Activated CD4-positive, alpha-beta T cell treated with anti-CD3 and anti-CD28 coated beads for 48 hours (primary cell): Measurements from ENCODE around the gene SIL1.

Experiments
- DNase-seq: peaks from one replicate; pipeline ENCODE4 v3.0.0-alpha.2; 2020

Gene SIL1

DNA sequence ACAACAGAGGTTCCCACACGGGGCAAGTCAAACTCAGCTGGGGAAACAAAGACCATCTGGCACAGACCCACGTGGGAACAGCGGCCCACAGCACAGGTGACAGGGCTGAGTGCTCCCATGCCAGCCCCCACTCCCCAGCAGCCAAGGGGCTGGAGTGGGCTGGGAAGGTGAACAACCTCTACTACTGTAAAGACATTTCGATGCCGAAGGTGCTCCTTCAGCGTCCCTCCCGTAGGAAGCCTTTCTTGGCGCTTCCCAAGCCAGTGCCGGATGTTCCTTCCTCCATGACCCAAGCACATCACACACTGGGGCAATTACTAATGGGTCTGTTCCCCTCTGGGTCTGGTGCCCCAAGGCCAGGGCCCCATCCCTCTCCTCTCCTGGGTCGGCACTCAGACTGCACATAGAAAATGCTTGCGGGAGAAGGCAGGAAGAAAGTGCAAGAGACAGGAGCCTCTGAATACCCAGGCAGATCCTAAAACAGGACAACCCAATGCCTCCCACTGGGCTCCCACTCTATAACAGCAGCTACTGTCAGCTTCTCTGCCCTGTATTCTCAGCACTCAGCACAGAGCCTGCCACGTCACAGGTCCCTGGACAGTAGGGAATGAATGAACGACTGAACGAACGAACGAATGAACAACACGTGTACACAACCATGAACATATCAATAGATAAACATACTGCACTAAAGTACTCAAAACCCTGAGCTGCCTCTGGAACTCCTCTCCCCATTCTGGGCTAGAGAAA is 246.0 kb downstream of the SIL1 start:
- DNase-seq = no peak

DNA sequence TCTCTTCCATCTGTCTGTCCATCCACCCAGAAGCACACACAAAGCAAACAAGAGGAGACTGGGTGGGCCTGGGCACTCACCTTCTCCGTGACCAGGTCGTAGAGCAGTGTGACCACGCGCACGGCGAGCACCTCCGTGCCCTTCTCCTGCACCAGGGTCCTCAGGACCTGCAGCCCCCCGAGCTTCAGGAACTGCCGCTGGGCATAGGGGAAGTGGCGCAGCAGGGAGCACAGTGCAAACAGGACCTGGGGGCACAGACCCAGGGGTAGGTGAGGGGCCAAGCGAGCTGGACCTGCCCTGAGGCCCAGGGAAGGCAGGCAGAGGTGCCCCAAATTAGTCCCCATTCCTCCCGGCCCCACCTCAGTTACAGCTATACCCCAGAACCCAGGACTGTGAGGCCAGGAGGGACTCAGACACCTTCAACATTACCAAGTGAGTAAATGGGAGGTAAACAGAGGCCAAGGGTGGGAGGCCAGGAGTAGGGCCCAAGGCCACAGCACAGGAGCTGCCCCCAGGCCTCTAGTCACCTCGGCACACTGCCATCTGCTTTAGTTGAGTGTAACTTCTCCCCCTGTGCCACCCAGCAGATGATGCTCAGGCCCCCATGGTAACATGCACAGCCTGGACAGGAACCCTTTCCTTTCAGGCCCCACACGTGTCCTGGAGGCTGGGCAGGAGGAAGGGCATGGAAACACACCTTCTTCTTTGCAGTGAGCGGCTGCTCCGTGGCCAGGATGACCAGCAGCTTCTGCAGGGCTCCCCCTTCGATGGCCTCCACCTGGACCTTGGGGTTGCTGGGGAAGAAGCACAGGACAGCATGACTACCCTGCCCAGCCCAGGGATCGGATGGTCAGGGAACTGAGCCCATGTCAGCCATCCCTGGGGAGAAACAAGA is 246.8 kb downstream of the SIL1 start:
- no peak for DNase-seq

DNA sequence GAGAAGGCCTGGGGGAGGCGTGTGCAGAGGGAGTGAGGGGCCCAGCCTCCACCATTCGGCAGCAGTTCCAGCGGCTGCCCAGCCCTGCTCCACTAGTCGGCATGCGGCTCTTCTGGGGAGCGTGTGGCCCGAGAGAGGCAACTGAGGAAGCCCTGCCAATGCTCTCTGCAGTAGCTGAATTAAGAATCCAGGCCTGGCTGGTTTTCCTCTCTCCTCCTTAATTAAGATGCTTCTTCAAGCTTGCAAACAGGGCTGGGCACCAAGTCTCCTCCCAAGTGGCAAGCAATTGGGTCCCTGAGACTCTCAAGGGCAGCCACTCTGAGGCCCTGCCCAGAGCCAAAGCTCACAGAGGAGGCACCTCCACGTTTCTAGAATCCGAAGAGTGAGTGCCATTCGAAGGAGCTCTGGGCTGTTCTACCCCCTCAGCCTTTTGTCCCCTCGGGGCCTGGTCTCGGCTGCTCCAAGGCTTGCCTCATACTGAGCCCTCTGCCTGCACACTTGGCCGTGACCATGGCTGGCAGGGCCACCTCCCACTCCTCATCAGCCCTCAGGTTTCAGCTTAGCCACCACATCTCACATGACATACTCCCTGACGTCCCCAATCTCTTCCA is 247.6 kb downstream of the SIL1 start:
- no peak for DNase-seq

DNA sequence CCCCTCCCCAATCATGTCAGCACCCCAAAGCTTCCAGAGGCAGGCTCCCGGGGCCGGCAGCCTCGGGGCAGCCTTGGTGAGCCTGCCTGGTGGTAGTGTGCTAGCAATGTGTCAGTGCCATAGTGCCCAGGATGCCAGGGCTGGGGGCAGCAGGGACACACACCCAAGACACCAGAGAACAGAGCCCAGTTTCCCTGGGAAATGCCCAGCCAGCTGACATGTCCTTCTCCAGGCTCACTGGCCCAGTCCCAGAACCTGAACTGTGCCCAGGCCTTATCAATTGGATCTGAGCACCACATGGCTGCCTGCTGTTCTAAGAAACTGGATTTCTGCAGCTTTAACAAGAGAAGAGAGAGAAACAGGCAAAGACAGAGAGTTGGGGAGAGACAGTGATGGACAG is 248.2 kb downstream of the SIL1 start:
- no peak for DNase-seq

DNA sequence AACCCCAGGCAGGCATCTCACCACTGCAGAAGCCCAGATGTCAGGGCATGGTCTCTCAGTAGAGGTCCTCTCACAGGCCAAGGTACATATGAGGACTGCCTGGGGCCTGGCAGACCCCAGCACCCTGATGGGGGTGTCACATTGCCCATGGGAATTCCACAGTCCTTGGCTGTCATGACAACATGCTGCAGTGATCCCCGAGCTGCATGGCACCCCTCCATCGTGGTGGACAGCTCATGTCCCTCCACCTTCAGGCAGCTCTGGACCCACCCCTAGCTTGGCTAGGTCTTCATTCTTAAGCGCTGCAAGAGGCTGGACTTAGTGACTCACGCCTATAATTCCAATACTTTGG is 249.0 kb downstream of the SIL1 start:
- DNase-seq = no peak

DNA sequence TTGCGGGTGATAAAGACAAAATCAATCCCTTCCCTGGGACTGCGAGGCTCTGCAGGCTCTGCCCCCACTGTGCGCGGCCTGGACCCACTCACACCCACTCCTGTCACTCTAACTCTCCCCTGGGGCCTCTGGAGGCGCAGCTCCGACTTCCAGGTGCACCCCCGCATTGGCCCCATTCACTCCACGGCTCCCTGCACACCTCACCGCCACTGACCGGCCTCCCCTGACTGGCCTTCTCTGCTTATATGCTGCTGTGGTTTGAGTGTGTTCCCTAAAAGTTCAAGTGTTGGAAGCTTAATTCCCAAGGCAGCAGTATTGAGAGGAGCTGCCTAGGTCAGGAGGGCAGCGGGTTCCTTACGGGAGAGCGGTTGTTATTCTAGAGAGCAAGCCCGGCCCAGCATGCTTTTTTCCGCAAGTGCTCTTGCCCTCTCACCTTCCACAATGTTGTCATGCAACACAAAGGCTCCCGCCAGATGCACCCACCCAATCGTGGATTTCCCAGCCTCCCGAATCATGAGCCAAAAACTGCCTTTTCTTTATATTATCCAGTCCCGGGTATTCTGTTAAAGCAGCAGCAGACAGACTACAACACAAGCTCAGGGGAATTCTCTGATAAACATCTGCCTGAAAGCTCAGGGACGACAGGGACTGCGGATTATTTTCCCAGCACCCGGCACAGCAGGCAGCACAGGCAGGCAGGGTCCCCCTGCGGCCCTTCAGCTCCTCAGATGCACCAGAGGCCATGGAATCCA is 249.5 kb downstream of the SIL1 start:
- no peak for DNase-seq

DNA sequence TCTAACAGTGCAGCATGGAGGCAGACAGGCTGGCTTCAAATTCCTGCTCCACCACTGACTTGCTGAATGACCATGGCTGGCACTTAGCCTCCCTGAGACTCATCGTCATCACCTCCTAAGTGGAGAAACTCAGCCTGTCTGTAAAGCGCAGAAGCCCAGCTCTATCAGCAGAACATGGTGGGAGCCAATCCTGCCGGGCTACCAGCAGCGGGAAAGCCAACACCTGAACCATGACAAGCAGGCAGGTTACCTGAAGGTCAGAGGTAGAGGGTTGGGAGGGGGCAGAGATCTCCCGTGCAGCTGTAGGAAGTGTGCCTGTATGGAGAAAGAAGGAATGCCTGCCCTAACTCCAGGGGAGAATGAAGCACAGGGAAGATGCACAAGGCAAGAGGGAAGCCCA is 250.4 kb downstream of the SIL1 start:
- DNase-seq = no peak

DNA sequence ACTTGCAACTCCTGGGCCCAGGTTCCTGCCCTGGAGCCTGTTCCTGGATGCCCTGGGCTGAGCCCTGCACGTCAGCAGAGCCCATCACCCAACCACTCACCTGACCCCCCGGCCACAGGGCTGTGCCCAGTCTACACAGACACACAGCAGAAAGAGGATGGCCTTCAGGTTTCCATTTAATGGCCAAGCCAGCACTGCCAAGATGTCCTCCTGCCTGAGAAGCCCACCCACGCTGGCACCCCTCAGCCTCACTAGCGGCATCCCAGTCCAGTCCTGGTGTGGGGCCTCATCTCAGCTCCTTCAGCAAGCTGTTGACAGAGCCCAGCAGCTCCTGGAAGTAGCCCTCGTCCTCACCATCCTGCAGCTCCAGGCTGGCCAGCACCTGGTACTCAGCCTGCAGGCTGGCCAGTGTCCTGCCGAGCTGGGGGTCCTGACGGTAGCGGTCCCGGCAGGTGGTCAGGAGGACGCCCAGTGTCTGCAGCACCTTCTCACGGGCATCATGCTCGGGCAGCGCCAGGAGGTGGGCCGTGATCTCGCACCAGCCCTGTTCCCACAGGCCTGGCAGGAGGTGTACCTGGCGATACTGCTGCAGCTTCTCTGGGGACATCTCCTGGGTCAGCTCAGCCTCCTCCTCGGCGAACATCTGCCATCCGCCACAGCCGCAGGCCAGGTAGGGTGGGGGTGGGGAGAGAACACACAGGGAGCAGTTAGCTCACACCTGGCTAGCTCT is 251.2 kb downstream of the SIL1 start:
- no peak for DNase-seq

DNA sequence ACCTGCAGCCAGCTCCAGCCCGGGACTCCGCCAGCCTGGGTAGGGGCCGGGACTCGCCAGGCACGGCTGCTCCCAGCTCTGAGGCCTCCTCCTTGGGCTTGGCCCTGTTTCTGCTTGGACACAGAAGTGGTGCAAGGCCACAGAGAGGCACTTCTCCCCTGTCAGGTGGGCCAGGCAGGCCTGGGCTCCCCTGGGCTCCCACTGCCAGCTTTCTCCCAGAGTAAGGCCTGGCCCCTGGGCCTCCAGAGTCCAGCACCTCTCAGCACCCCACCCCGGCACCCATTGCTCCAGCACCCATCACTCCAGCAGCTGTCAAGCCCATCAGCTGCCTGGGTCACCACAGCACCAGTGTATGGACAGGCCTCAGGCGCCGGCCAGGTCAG is 251.9 kb downstream of the SIL1 start:
- no peak for DNase-seq

DNA sequence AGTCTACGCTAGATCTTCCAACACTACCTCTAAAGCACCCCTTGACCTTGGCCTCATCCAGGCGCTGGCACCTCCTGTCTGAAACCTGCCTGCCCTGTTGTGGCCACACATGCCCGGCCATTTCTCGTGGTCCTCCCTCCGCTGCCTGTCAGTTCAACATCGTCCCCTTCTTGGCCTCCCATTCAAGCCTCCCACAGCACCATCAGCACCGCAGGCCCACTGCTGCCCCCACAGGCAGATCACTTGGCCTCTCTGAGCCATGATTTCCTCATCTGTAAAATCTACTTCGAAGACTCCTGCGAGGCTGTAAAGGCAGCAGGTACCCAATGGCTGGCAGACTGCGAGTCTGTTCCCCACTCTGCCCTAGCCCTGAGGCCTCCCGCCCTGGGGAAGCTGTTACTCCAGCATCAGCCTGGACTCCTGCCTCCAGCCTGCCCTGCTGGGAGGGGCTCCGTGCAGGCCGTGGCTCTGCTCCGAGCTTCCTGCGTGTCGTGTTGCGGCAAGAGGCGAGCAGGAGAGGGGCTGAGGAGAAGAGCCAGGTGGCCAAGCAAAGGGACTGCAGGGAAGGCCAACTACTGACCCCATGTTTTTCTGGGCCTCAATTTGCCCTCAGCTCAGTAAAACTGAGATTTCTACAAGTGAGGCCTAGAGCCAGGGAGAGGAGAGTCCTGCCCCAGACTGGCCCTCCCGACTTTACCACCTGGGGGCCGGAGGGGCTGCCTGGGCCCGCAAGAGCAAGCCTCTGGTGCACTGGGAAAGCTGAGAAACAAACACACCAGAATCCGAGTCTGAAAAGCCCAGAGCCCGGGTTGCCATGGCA is 252.5 kb downstream of the SIL1 start:
- DNase-seq = no peak

DNA sequence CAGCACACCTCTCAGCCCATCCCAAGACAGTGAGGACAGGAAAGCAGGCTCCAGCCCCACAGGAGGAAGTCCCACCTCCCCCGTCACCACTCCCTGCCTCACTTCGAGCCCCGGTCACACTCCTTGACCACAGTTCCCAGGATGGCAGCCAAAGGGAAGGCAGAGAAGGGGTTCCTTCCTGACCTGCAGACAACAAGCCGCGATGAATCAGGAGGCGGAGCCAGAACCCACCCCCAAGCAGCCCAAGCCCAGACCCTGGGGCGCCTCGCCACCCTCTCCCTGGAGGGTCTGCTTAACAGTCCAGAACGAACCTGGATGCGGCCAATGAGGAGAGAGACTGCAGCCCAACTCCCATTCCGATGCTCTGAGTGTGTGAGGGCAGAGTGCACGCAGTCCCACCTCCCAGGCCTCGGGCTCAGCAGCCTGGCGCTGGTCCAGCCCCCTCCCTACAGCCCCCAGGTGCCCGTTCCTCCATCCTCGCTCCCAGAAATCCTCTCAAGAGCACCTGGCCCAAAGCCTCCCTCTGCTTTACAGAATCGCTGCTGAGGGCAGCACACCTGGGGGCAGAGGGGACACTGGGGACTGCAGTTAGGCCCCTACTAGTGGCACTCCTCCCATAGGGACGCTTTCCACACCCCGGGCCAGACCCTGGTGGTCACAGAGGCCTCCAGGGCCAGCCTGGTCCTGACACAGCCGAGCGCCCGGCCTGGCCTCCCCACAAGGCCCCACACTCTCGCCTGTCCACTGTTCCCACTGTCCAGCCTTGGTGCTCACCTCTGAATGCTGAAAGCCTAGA is 253.4 kb downstream of the SIL1 start:
- DNase-seq = no peak

DNA sequence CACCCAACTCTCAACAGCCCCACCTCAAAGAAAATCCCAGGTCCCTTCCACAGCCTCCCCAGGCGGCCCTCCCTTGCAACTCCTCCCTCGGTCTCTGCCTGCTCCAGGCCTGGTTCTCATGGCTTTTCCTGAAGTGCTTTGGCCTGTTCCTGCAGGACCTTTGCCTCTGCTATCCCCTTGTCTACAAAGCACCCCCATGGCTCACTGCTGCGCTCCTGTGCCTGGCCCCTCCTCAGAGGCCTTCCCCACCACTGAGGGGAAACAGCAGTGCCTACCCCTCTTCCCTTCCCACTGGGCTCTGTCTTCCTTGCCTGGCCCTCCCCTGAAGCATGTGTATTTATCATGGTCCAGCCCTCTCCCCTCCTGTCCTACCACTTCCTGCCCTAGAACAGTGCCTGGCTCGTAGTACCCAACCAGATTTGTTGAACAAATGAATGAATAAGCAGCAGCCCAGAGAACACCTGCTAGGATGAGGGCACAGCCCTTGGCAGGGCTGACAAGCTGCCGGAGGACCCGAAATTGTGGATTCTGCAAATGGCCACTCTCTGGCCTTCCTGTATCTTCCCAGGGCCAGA is 254.5 kb downstream of the SIL1 start:
- no peak for DNase-seq

DNA sequence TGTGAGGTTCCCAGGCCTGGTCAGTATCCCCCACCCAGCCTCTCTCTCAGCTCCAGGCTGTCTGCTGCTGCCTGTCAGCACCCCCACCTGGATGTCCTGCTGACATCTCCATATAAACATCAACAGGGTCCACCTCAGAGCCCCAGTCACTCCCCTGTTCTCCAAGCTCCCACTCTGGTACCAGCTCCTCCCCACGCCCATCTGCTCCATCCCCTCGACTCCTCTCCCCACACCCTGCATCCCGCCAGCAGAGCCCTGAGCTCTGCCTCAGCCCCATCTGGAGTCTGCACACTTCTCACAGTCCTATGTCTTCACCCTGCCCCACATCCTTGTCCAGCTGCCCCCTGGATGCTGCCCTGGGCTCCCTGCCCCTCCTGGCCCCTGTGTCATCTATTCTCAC is 255.3 kb downstream of the SIL1 start:
- no peak for DNase-seq

DNA sequence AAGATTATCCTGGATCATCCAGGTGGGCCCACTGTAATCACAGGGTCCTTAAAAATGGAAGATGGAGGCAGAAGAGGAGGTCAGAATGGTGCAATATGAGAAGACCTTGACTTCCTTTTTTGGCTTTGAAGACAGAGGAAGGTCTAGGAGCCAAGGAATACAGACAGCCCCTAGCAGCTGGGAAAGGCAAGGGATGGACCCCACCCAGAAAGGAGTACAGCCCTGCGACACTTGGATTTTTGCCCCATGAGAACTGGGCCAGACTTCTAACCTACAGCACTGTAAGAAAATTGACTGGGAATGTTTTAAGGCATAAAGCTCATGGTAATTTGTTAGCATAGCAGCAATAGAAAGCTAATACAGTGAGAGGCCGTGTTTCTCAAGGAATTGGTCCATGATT is 256.1 kb downstream of the SIL1 start:
- no peak for DNase-seq

DNA sequence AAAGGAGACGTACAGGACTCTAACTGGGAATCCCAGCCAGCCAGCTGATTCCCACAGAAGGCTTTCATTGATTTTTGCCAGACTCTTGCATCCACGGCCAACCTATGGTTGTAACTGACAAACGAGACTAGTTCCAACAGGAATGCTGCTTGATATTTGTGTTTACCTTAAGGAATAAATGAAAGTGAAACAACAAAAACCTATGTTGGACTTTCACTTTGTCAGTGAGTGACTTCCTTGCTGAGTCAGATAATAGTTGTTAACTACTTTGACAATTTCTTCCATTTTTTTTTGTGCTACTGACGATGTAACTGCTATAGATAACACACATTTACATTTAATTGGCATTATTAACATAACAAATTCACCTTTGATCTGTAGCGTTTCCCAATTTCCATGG is 259.6 kb downstream of the SIL1 start:
- no peak for DNase-seq

DNA sequence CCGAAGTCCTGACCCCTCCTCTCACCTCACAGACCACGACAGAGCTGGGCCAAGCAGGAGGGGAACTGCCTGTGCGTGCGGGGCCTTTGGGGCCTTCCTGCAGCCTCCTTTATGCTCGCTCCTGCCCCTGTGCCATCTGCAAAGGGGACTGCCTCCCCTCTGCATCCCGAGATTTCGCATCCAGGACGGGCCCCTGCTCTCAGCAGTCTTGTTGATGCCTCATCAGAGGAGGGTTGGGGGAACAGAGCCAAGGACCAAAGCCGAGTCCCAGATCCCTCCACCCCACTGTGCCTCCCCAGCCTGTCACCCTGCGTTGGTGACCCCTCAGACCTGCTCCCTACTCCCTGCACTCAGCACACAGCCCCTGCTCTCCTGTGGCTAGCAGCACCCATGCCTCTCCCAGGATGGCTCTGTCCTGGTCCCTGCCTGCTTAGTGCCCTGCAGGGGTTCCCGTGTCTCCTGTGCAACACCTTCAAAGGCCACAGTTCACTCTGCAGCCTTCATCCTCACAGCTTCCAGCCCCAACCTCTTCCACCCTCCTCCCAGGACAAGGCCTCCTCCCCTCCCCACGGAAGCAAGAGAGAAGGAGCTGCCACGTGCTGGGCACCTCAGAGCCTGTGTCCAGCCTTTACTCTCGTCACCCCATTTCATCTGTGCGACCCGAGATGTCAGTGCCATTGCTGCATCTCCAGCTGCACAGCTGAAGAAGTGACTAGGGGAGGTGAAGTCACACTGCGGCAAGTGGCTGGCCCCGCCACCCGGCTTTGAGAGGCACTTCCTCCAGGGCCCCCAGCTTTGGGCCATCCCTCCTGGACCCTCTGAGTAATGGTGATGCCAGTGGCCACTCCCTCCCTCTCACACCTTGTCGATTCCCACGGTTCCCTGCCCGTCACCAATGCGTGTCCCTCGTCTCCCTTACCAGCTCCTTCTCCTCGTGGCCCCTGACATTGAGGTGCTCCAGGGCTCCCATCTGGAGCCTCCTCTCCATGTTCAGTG is 260.5 kb downstream of the SIL1 start:
- DNase-seq = no peak

DNA sequence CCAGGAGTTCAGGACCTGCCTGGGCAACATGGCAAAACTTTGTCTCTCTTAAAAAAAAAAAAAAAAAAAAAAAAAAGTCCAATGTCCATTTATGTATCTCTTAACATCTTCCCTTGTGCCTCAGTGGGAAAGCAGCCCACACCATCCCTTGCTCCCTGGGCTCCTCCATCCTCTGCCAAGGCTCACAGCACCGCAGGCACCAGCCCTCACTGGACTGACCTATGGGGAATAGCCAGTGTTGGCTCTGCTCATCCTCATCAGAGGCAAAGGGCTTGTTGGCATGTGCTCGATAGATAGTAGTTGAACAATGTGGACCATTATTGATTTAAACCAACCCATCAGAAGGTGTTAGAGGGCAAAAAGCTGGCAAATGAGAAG is 261.2 kb downstream of the SIL1 start:
- no peak for DNase-seq

DNA sequence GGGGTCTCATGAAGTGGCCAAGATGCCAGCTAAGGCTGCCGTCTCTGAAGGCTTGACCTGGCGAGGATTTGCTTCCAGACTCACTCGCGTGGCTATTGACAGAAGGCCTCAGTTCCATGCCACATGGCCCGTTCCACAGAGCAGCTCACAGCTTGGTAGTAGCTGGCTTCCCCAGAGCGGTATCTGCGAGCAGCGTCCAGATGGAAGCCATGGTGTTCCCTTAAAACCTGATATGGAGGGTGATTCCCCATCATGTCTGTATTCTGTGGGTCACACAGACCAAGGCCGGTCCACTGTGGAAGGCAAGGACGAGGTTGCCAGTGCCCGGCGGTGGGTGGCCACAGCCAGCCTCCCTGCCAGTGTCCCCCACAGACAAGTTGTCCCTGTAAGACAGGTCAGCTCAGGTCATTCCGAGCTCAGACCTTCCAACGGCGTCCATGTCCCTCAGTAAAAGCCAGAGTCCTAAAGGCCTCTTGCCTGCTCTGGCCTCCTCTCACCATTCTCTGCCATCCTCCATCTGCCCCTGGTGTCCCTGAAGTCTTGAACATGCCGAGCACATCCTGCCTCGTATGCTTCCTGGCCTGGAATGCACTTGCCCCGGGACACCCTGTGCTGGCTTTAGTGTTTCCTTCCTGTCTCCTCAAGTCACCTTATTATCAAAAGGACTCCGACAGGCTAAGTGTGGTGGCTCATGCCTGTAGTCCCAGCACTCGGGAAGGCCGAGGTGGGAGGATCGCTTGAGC is 261.8 kb downstream of the SIL1 start:
- DNase-seq = no peak
